GM21786 (cell line): ENCODE measurements around the gene CDKN1C.

ENCODE experiments used
- ATAC-seq: cut with Tn5 transposase; IDR thresholded peaks from one replicate; pipeline ENCODE4 v1.9.1; 2021; ENCODE audit not compliant: unreplicated experiment

CDKN1C gene

GRCh38 chr11:2848497-2848896 is 37.1 kb downstream of the CDKN1C start:
- ATAC-seq: no peak

GRCh38 chr11:2847561-2847960 is 38.0 kb downstream of the CDKN1C start:
- ATAC-seq: no peak

- no peak for ATAC-seq
Measured at GRCh38 chr11:2846470-2846869, 39.1 kb downstream of the CDKN1C start.

DNA sequence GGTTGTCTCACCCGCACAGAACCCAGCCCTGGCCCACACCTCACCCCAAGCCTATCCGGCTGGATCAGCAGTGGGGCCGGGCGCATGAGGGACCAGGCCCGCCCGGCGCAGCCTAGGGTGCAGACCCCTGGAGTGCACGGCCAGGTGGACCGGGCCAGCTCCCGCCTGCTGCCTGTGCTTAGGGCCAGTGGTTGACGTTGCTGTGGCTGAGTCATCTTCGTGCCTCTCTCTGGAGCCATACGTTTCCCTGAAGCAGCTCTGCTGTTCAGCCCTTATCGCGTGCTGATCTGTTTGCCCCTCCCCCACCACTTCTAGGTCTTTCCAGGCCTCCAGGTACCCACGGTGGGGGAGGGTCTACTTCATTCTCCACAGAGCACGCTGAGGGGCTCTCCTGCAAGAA is 39.5 kb downstream of the CDKN1C start:
- no peak for ATAC-seq

- no peak for ATAC-seq
Measured at GRCh38 chr11:2844996-2845395, 40.6 kb downstream of the CDKN1C start.

GRCh38 chr11:2844116-2844842 is 41.3 kb downstream of the CDKN1C start:
- ATAC-seq: no peak

DNA sequence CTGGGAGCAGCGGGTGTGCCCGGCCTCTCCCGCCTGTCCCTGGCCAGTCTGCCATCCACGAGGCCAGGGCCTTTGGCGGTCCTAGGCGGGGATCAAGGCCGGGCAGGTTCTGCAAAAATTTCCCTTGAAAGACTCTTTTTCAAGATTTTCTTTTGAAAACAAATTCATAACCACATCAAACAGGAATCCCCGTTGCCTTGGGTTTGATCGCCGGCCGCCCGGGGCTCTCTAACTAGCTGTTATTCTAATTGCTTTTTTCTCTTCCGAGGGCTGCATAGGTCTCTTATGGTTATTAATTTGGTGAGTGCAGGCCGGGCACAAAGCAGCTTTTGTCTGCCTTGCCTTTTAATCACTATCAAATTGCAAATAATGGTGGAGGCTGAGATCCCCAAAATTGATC is 42.0 kb downstream of the CDKN1C start:
- ATAC-seq: no peak

DNA sequence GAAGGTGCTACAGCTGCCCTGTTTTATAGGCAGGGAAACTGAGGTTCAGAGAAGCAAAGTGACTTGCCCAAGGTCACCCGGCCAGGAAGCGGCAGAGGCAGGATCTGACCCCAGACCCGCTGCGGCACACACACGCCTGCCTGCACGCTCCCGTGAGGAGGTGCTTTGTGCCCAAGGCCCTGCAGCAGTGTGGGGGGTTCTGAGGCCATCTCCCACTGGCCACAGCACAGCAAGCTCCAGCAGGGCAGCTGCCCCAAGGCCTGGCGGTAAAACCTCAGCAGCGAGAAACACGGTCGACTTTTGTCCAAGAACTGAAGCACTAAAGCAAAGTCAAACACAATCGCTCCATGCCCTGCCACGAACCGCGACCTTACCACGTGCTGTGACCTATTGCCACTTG is 42.7 kb downstream of the CDKN1C start:
- ATAC-seq: no peak

DNA sequence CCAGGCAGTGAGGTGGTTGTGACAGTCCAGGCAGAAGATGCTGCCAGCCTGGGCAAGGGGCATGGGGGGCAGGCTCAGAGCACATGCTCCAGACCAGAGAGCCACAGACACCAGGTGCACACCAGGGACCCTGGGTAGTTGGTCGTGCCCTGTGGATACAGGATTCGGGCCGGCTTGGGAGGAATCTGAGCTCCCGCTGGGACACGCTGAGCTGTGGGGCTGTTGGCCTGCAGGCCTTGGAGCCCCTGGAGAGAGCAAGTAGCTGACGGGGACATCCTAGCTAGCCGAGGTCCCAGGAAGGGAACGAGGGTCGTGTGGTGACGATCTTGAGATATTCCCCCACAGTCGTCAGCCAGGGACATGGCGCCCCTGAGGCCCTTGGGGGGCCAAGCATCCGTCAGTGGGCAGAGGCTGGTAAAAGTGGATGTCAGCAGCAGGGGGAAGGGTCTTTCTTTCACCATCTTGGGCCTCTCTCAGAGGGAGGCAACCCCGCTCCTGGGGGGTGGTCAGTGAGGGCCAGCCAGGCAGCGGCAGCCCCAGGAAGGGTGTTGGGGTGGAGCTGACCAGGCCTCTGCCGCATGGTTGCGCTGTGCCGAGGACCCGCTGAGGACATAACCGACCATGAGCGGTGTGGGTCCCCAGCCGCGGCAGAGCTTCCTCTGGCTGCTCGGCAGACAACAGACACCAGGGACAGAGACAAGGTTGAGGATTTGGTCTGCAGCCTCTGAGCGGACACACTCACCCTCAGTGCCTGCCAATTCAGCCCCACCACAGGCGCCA is 44.0 kb downstream of the CDKN1C start:
- no peak for ATAC-seq

DNA sequence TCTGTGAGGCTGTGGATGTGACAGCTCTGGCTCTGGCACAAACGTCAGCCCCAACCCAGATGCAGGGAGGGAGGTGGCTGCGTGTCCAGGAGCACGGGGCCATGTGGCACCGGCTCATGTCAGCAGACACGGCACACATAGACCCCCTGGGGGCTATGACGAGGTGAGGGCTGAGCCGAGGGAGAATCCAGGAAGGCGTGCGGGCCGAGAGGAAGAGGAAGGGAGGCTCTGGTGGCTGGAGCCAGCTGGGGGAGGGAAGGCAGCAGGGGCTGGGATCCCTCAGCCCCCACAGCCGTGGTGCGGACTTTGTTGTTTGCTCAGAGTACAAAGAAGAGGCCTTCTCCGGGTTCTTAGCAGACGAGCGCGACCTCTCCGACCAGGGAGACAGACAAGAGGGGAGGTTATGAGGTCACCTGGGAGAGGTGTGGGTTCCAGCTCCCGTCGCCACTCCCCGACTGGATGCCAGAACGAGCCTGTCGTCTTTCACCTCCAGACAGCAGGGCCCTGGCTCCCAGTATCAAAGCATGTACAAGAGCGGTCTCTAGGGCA is 46.1 kb downstream of the CDKN1C start:
- ATAC-seq: no peak

DNA sequence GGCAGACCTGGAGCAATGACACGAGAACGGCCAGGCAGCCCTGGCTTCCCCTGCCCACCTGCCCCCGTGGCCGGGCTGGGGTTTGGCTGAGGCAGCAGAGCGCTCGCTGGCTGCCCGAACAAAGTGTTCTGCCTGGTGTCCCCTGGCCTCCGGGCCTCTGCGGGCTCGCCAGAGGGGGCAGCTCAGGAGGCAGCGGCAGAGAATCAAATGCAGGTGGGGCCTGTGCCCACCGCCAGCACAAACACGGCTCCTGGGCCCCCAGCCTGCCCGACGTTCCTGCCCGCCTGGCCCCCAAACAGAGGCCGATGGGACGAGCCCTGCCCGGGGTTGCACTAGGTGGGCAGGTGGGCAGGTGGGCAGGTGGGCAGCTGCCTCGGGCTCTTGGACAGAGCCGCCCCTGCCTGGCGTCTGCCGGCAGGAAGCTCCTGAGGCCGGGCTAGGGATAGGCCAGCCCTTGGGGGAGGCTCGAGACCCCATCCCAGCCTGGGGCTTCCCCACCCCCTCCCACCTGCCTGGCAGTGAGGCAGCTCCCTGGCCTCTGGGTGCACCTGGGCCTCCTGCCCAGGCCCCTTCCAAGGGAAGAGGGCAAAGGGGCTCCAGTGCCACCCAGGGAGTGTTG is 46.8 kb downstream of the CDKN1C start:
- ATAC-seq: no peak

GRCh38 chr11:2838091-2838490 is 47.5 kb downstream of the CDKN1C start:
- no peak for ATAC-seq

- ATAC-seq: no peak
Measured at GRCh38 chr11:2837651-2838050, 47.9 kb downstream of the CDKN1C start.

- no peak for ATAC-seq
Measured at GRCh38 chr11:2837096-2837601, 48.4 kb downstream of the CDKN1C start.

DNA sequence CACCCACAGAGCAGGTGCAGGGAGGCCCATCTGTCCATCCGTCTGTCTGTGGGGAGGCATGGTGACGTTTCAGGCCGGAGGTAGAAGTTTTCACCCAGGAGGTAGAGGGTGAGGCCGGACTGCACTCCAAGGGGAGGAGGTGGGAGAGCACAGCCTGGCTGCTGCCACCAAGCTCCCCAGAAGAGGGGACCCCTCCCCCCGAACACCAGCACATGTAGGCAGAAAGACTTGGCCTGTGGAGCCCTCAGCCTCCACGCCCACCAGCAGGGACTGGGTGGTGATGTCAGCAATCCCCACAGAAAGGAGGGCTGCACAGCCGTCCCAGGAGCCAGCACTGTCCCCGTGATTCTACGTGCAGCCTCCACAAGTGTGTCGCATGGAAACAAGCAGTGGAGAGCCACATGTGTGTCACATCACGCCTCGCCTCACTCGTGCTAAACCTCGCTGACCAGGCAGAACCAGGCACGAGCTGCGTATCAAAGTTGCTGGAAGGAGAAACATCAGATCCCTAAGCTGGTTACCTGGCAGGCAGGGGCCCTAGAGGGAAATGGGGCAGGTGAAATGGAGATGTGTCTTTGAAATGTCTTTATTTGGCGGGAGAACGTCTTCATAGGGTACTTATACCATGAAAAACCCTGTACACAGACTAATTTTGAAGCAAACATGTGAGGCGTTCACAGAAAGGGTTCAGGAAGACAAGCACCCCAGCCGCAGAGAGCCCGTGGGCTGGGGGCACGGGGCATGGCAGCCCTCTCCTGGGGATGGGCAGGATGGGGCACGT is 49.1 kb downstream of the CDKN1C start:
- ATAC-seq: no peak

GRCh38 chr11:2835751-2836150 is 49.8 kb downstream of the CDKN1C start:
- no peak for ATAC-seq

DNA sequence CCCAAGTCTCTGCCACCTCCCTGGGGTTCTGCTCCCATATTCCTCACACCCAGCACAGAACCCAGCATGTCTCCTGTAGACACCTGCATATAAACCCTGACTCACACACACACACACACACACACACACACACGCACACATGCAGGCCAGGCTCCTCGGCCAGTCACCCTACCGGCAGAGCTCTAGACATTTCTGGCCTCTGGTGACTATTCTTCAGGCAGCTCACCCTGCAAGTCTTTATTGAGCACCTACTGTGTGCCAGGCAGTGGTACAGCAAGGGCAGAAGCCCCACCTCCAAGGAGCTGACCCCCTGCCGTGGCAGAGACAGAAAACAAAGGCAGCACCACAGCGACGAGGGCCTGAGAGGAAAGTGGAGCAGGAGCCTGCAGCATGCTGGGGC is 50.3 kb downstream of the CDKN1C start:
- ATAC-seq: no peak

DNA sequence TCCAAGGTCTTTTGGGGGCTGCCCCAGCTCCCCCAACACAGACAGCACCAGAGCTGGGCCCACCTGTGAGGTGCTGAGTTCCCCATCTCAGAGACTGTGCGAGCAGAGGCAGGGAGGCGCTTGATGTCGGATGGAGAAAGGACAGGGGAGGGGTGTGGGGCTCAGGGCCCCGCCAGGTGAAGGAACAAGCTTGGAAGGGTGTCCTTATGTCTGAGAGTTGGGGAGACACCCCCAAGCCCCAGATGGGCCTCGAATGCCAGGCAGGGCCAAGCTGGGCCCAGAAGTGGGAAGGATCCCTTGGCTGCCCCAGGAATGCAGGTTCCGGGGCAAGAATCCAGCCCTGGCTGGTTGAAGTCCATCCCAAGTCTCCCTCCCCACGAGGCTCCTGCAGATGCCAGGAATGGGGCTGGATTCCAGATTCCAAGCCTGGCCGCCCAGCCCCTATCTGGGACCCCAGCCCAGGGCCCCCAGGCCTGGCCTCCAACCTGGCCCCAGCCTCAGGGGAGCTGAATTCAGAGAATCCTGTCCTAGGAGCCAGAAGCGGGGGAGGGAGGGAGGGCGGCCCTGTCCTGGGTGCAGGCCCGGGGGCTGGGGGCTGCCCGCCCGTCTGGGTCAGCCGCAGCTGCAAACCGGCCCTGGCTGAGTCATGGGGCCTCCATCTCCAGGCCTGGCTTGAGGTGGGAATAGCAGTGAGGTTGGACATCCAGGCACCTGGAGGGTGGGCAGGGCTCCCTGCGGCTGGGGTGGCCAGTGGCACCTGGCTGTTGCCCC is 50.9 kb downstream of the CDKN1C start:
- ATAC-seq: no peak

- ATAC-seq: no peak
Measured at GRCh38 chr11:2833716-2834502, 51.7 kb downstream of the CDKN1C start.
